WTC11 (cell line): ENCODE results near the gene BHLHE23.

ENCODE experiments used
- ATF2 ChIP-seq: sonication (generic); formaldehyde crosslinking; IDR thresholded peaks from 2 replicates; pipeline ENCODE4 v1.8.1; 2022; ENCODE audit warnings: low read depth, missing genetic modification reagents, borderline replicate concordance
- CDX4 ChIP-seq: fragments of 250-450 bp; sonication (Bioruptor Pico); IDR thresholded peaks from 2 replicates; pipeline ENCODE4 v1.9.0; 2021; ENCODE audit warnings: moderate library complexity, mild to moderate bottlenecking, inconsistent platforms, borderline replicate concordance
- CREB1 ChIP-seq: sonication (generic); formaldehyde crosslinking; IDR thresholded peaks from 2 replicates; pipeline ENCODE4 v1.8.0; 2023; ENCODE audit warnings: mild to moderate bottlenecking, missing genetic modification reagents
- ESRRA ChIP-seq: sonication (generic); formaldehyde crosslinking; IDR thresholded peaks from 2 replicates; pipeline ENCODE4 v1.8.1; 2022; ENCODE audit warnings: mild to moderate bottlenecking, missing genetic modification reagents, borderline replicate concordance
- GTF2I ChIP-seq: fragments of 250-450 bp; sonication (Bioruptor Pico); conservative IDR thresholded peaks from 2 replicates; pipeline ENCODE4 v1.4.0; 2021; ENCODE audit warnings: mild to moderate bottlenecking
- NR1H2 ChIP-seq: sonication (generic); formaldehyde crosslinking; IDR thresholded peaks from 2 replicates; pipeline ENCODE4 v1.9.0; 2021; ENCODE audit warnings: mild to moderate bottlenecking, moderate library complexity, missing genetic modification reagents
- TEAD4 ChIP-seq: sonication (generic); formaldehyde crosslinking; IDR thresholded peaks from 2 replicates; pipeline ENCODE4 v1.8.0; 2022; ENCODE audit warnings: mild to moderate bottlenecking, missing genetic modification reagents
- TP53 ChIP-seq: sonication (generic); formaldehyde crosslinking; IDR thresholded peaks from 2 replicates; pipeline ENCODE4 v1.8.1; 2023; ENCODE audit warnings: mild to moderate bottlenecking, missing genetic modification reagents
- USF1 ChIP-seq: sonication (generic); formaldehyde crosslinking; IDR thresholded peaks from 2 replicates; pipeline ENCODE4 v1.8.0; 2022; ENCODE audit warnings: mild to moderate bottlenecking, missing genetic modification reagents
- ZBTB21 ChIP-seq: sonication (generic); formaldehyde crosslinking; IDR thresholded peaks from 2 replicates; pipeline ENCODE4 v1.8.1; 2023; ENCODE audit warnings: mild to moderate bottlenecking, missing genetic modification reagents, borderline replicate concordance
- ZNF263 ChIP-seq: sonication (generic); formaldehyde crosslinking; IDR thresholded peaks from 2 replicates; pipeline ENCODE4 v1.8.1; 2022; ENCODE audit warnings: low read depth, mild to moderate bottlenecking, moderate library complexity, missing genetic modification reagents
- TF ChIP-seq, protein P1 (sequence below): fragments of 200-600 bp; IDR thresholded peaks from 2 replicates; pipeline ENCODE4 v1.8.0; 2022; ENCODE audit warnings: antibody characterized with exemption
- TF ChIP-seq, protein P2 (sequence below): sonication (generic); formaldehyde crosslinking; IDR thresholded peaks from 2 replicates; pipeline ENCODE4 v1.8.0; 2022; ENCODE audit warnings: mild to moderate bottlenecking, missing genetic modification reagents
- TF ChIP-seq, protein P3 (sequence below): sonication (generic); formaldehyde crosslinking; IDR thresholded peaks from 2 replicates; pipeline ENCODE4 v1.8.1; 2022; ENCODE audit warnings: missing genetic modification reagents, borderline replicate concordance

DNA sequence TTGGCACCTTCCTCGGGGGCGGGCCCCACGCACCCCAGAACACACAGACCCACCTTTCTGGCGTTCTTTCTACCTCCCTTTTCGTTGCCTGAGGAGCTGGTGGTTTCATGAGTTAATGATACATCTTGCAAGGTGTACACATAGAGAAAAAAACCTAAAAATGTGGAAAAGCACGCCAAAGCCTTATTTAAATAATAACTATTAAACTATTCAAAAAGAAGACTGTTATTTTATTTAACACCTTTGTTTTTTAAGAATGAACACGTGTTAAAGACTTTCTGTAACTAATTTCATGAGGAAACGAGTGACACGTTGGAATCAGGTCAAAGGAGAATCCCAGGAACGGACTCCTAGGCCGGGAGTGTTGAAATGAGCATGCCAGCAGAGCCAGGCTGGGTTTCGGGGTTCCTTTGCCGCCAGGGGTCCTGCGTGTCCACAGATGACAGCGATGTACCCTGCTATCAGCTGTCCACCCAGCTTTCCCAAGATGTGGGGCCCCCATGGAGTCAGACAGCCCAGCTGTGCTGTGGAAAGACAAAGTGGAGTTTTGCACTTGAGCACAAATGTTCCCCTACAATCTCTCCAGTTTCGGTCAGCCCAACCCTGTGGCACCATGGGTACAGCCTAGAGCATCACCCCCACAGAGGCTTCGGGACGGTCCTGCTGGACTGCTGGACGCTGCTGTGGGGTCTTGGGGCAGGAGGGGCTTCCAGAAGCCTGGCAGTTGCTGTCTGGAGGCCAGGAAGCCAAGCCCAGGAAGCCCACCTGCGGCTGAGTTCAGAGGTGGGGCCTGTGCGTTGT, 38.2 kb downstream of the BHLHE23 start:
- TF ChIP-seq TEAD4 (CRISPR knock-in tag) (no peak), NR1H2 (CRISPR knock-in tag) (no peak), GTF2I (CRISPR knock-in tag) (no peak), ZNF263 (CRISPR knock-in tag) (no peak), TP53 (no peak), ZBTB21 (CRISPR knock-in tag) (no peak), ESRRA (no peak), ATF2 (CRISPR knock-in tag) (no peak), CDX4 (no peak), USF1 (CRISPR knock-in tag) (no peak), CREB1 (CRISPR knock-in tag) (no peak)
- TF ChIP-seq, protein P1, sequence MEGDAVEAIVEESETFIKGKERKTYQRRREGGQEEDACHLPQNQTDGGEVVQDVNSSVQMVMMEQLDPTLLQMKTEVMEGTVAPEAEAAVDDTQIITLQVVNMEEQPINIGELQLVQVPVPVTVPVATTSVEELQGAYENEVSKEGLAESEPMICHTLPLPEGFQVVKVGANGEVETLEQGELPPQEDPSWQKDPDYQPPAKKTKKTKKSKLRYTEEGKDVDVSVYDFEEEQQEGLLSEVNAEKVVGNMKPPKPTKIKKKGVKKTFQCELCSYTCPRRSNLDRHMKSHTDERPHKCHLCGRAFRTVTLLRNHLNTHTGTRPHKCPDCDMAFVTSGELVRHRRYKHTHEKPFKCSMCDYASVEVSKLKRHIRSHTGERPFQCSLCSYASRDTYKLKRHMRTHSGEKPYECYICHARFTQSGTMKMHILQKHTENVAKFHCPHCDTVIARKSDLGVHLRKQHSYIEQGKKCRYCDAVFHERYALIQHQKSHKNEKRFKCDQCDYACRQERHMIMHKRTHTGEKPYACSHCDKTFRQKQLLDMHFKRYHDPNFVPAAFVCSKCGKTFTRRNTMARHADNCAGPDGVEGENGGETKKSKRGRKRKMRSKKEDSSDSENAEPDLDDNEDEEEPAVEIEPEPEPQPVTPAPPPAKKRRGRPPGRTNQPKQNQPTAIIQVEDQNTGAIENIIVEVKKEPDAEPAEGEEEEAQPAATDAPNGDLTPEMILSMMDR, result no peak
- TF ChIP-seq, protein P2, sequence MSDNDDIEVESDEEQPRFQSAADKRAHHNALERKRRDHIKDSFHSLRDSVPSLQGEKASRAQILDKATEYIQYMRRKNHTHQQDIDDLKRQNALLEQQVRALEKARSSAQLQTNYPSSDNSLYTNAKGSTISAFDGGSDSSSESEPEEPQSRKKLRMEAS, result no peak
- TF ChIP-seq, protein P3, sequence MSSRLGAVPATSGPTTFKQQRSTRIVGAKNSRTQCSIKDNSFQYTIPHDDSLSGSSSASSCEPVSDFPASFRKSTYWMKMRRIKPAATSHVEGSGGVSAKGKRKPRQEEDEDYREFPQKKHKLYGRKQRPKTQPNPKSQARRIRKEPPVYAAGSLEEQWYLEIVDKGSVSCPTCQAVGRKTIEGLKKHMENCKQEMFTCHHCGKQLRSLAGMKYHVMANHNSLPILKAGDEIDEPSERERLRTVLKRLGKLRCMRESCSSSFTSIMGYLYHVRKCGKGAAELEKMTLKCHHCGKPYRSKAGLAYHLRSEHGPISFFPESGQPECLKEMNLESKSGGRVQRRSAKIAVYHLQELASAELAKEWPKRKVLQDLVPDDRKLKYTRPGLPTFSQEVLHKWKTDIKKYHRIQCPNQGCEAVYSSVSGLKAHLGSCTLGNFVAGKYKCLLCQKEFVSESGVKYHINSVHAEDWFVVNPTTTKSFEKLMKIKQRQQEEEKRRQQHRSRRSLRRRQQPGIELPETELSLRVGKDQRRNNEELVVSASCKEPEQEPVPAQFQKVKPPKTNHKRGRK (CRISPR knock-in tag), result no peak
